Prostate gland (tissue), 2 donors: ENCODE data around the gene LAMA3. TPM values are rescaled to one million over a fixed set of nuclear protein-coding genes. Genes with fewer than 3 reads are reported as not detected.

Experiments
- DNase-seq: peaks from one replicate; pipeline ENCODE4 v3.0.0-alpha.2; 2019; ENCODE audit warnings: low spot score
- H3K27ac ChIP-seq, 2 donors: fragments of 200-600 bp; sonication (generic); 2 replicates each; pipeline ENCODE4 v1.5.1; 2017 to 2019
- H3K27me3 ChIP-seq: fragments of 200-600 bp; sonication (generic); replicated peaks from 2 replicates; pipeline ENCODE4 v1.5.1; 2019; ENCODE audit not compliant: insufficient read depth
- H3K36me3 ChIP-seq, 2 donors: fragments of 200-600 bp; sonication (generic); 1 replicate in 1 of 2; 2 replicates in 1 of 2; pipeline versions ENCODE4 v1.5.1 to v1.8.1; 2017 to 2019
- H3K4me1 ChIP-seq: fragments of 200-600 bp; sonication (generic); replicated peaks from 2 replicates; pipeline ENCODE4 v1.5.1; 2019
- H3K4me3 ChIP-seq, 2 donors: fragments of 200-600 bp; sonication (generic); 2 replicates each; pipeline ENCODE4 v1.5.1; 2017 to 2019
- H3K9me3 ChIP-seq: fragments of 200-600 bp; sonication (generic); 2 replicates; pipeline ENCODE4 v1.5.1; 2017
- POLR2A ChIP-seq: fragments of 450-650 bp; IDR thresholded peaks from one replicate; pipeline ENCODE4 v1.6.1; 2016; ENCODE audit warnings: antibody characterized with exemption, mild to moderate bottlenecking
- POLR2AphosphoS5 ChIP-seq: sonication (generic); formaldehyde crosslinking; IDR thresholded peaks from one replicate; pipeline ENCODE4 v1.6.1; 2017; ENCODE audit warnings: antibody characterized with exemption
- WGBS: methylation state at CpG from one replicate; pipeline ENCODE4 v1.1.5; 2018; 5-methylcytosine and 5-hydroxymethylcytosine counted together
- intact Hi-C: fragments of 100-400 bp; cut with DNase I; formaldehyde crosslinking; loops from one replicate; pipeline ENCODE4 v1.14.2; 2022
- total RNA-seq, 2 donors: library from RNA; depleted of rRNA; stranded (reverse); fragments of >200 nt; gene quantifications; one replicate each; pipeline ENCODE4 v1.1.0, GENCODE V29; 2016
- TF ChIP-seq, protein P1 (sequence below), 4 experiments: fragments of 200-600 bp in 2 of 4; fragments of 450-650 bp in 2 of 4; sonication (generic) in 2 of 4; IDR thresholded peaks; 1 replicate in 3 of 4; 2 replicates in 1 of 4; pipeline ENCODE4 v1.5.1; 2016 to 2019; ENCODE audit warnings: antibody characterized with exemption in 4 of 4, mild to moderate bottlenecking in 2 of 4, moderate library complexity in 2 of 4

The LAMA3 gene
- total RNA-seq, 2 donors from 2014 or later, result 31.3 to 35.9 TPM

DNA sequence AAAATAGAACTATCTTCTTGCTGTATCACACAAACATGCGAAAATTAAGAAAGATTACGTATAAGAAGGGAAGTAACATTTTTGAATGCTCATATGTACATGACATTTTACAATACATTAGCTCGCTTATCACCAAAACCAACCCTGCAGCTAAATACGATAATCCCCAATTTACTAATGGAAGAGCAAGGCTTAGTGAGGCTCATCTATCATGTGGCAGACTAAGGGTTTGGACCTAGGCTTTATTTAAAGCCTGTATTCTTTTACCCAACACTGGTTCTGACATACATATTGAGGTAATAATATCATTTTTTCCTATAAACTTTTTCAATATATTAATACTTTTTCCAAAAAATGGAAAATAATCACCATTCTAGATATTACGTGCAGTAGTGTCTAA lies 208.5 kb downstream of the LAMA3 start:
- intact Hi-C loops, result no loop called here
- H3K27ac ChIP-seq, result no peak overlapping the region
- no peak overlapping the region for H3K4me3 ChIP-seq
- WGBS, result 76% methylated on average over 5 of the region's 5 CpGs
- no peak for DNase-seq
- TF ChIP-seq, protein P1, sequence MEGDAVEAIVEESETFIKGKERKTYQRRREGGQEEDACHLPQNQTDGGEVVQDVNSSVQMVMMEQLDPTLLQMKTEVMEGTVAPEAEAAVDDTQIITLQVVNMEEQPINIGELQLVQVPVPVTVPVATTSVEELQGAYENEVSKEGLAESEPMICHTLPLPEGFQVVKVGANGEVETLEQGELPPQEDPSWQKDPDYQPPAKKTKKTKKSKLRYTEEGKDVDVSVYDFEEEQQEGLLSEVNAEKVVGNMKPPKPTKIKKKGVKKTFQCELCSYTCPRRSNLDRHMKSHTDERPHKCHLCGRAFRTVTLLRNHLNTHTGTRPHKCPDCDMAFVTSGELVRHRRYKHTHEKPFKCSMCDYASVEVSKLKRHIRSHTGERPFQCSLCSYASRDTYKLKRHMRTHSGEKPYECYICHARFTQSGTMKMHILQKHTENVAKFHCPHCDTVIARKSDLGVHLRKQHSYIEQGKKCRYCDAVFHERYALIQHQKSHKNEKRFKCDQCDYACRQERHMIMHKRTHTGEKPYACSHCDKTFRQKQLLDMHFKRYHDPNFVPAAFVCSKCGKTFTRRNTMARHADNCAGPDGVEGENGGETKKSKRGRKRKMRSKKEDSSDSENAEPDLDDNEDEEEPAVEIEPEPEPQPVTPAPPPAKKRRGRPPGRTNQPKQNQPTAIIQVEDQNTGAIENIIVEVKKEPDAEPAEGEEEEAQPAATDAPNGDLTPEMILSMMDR (IDR thresholded peaks at IDR 0.05), result no peak
- TF ChIP-seq POLR2A (no peak), POLR2AphosphoS5 (no peak)
- no peaks in the 10 kb centered on the region for H3K4me1 ChIP-seq
- no peaks in the 10 kb centered on the region for H3K9me3 ChIP-seq
- no peaks in the 10 kb centered on the region for H3K27me3 ChIP-seq
- no peaks in the 10 kb centered on the region for H3K36me3 ChIP-seq

DNA sequence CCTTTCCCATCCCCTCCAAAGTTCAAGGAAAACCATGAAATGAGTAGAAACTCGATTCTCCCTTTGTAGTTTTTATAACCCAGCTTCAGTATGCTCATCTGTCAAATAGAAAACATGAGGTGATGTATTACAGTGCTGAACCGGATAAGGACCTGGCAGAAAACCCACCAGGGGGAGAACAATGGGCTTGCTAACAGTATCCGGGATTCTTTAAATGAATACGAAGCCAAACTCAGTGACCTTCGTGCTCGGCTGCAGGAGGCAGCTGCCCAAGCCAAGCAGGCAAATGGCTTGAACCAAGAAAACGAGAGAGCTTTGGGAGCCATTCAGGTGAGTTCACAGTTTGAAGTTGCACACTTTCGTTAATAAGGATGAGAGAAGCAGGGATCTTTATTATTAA lies 211.7 kb downstream of the LAMA3 start:
- intact Hi-C loops, result no loop called here
- Histone ChIP-seq H3K27me3 (no peaks in the 10 kb centered on the region), H3K36me3 (no peaks in the 10 kb centered on the region), H3K4me3 (no peak overlapping the region), H3K27ac (no peak overlapping the region), H3K4me1 (no peaks in the 10 kb centered on the region), H3K9me3 (no peaks in the 10 kb centered on the region)
- 24% methylated on average over 8 of the region's 8 CpGs for WGBS
- TF ChIP-seq POLR2AphosphoS5, result no peak
- TF ChIP-seq POLR2A, result no peak
- TF ChIP-seq, protein P1 (IDR thresholded peaks at IDR 0.05), result no peak
- no peak for DNase-seq

DNA sequence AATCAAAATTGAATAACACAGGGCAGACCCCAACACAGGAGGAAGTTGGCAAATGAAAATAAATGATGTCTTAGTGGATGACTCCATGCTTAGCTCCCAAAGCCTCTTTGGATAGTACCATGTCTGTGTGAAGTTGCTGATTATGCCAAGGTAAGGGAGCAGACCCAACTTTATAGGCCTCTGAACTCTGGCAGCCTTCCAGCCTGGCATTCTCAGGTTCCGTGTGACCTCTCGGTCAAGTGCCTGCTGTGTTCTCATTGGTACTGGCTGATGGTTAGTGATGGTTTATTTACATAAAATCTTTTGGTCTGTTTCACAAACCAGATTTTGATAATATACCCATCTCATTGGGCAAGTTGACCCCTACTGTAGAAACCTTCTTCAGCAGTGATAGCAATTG lies 213.1 kb downstream of the LAMA3 start:
- H3K9me3 ChIP-seq, result no peaks in the 10 kb centered on the region
- H3K27me3 ChIP-seq, result no peaks in the 10 kb centered on the region
- no peak overlapping the region for H3K4me3 ChIP-seq
- intact Hi-C loops, result no loop called here
- H3K4me1 ChIP-seq, result no peaks in the 10 kb centered on the region
- no peaks in the 10 kb centered on the region for H3K36me3 ChIP-seq
- WGBS, result 95% methylated on average over 2 of the region's 2 CpGs
- no peak for DNase-seq
- TF ChIP-seq, protein P1 (IDR thresholded peaks at IDR 0.05), result no peak
- TF ChIP-seq POLR2AphosphoS5 (no peak), POLR2A (no peak)
- H3K27ac ChIP-seq, result no peak overlapping the region

DNA sequence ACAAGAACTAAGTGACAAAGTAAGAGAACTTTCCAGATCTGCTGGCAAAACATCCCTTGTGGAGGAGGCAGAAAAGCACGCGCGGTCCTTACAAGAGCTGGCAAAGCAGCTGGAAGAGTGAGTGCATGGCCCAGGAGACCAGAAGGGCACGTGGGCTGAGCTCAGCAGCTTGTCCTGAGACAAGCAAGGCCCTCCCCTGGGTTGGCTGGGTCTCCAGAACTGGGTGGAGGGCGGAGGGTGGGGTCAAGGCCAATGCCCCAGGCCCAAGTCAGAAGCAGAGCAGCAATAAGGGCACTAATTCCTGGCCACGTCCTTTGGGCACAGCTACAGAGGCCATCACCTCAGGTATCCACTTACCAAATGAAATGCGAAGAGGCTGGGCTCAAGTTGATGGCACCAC lies 214.7 kb downstream of the LAMA3 start:
- no peak for TF ChIP-seq POLR2AphosphoS5
- TF ChIP-seq, protein P1 (IDR thresholded peaks at IDR 0.05), result no peak
- no peak for TF ChIP-seq POLR2A
- Histone ChIP-seq H3K9me3 (no peaks in the 10 kb centered on the region), H3K36me3 (no peaks in the 10 kb centered on the region), H3K27me3 (no peaks in the 10 kb centered on the region), H3K4me1 (no peaks in the 10 kb centered on the region), H3K4me3 (no peak overlapping the region), H3K27ac (no peak overlapping the region)
- intact Hi-C loops, result no loop called here
- 81% methylated on average over 7 of the region's 7 CpGs for WGBS
- DNase-seq, result no peak

DNA sequence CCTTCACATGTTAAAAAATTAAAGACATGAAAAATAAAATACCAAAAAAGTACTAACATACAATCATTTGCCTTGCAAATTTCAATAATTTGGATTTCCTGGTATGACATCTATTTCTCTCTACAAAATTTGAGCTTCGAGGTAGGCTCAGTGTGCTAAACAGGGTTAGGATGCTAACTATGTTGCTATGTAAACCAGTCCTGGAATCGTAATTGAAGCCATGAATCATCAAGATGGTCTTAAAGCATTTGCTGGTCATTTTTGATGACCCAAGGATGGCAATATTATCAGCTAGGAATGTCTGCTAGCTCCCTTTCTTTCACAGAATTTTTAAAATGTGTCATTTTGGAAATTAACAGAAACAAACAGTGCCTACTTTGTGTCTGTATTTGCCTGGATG lies 217.4 kb downstream of the LAMA3 start:
- Histone ChIP-seq H3K4me1 (no peaks in the 10 kb centered on the region), H3K4me3 (no peak overlapping the region), H3K9me3 (no peaks in the 10 kb centered on the region), H3K27ac (no peak overlapping the region), H3K27me3 (no peaks in the 10 kb centered on the region), H3K36me3 (no peaks in the 10 kb centered on the region)
- DNase-seq, result no peak
- 81% methylated on average over 2 of the region's 2 CpGs for WGBS
- intact Hi-C loops, result no loop called here
- TF ChIP-seq POLR2AphosphoS5 (no peak), POLR2A (no peak)
- TF ChIP-seq, protein P1 (IDR thresholded peaks at IDR 0.05), result no peak
